GM12878 (cell line): ENCODE measurements around the gene TPO. TPM values are rescaled to one million over a fixed set of nuclear protein-coding genes. Genes with fewer than 3 reads are reported as not detected.

Experiments
- ATAC-seq: fragments of 200-7000 bp; cut with Tn5 transposase; 3 replicates; pipeline ENCODE4 v1.9.1; 2020; ENCODE audit warnings: mild to moderate bottlenecking, moderate library complexity
- BruUV-seq: library from RNA; stranded (reverse); fragments of 400-500 nt; replicated peaks from 2 replicates; lab custom pipeline; 2021; lab: Mats Ljungman, UMichigan
- CTCF ChIA-PET: fragments of 300-600 bp; sonication (Branson Sonifier 250); formaldehyde crosslinking; extraction: SDS; loops from one replicate; lab custom pipeline; 2021; ENCODE audit warnings: inconsistent platforms; lab: Yijun Ruan, JAX
- POLR2A ChIA-PET: fragments of 350-600 bp; formaldehyde crosslinking; extraction: SDS; loops from one replicate; lab custom pipeline; 2021; ENCODE audit warnings: inconsistent platforms; lab: Charles Lee
- RAD21 ChIA-PET: fragments of 300-600 bp; sonication (Branson Sonifier 250); formaldehyde crosslinking; loops from one replicate; lab custom pipeline; 2023; ENCODE audit warnings: antibody characterized with exemption; ENCODE audit not compliant: unreplicated experiment; lab: Charles Lee
- SMC1A ChIA-PET: fragments of 300-600 bp; sonication (Branson Sonifier 250); formaldehyde crosslinking; loops from one replicate; lab custom pipeline; 2023; ENCODE audit not compliant: unreplicated experiment, uncharacterized antibody; lab: Charles Lee
- DNase-seq: peaks from one replicate; pipeline ENCODE4 v3.0.0-alpha.2; 2011; ENCODE audit warnings: low read depth, low spot score
- FAIRE-seq: peaks from 3 replicates; lab custom pipeline; 2011; peaks lifted over from hg19 to GRCh38; lab: Jason Lieb, UNC
- H2AFZ ChIP-seq: 2 replicates; pipeline ENCODE4 v1.6.0; 2011; ENCODE audit warnings: low read depth, low read length, control low read depth; ENCODE audit not compliant: control insufficient read depth
- H3K27ac ChIP-seq: 2 replicates; pipeline ENCODE4 v1.5.1; 2011; ENCODE audit warnings: control low read depth; ENCODE audit not compliant: control insufficient read depth, insufficient read depth
- H3K27me3 ChIP-seq, 2 experiments: replicated peaks in 1 of 2; 2 replicates each; pipeline versions ENCODE4 v1.6.0 to v1.6.1; 2011; ENCODE audit warnings: low read length in 1 of 2; ENCODE audit not compliant: control insufficient read depth in 2 of 2, insufficient read depth in 2 of 2
- H3K36me3 ChIP-seq, 2 experiments: 2 replicates each; pipeline ENCODE4 v1.5.1; 2011; ENCODE audit warnings: low read length in 1 of 2; ENCODE audit not compliant: control insufficient read depth in 2 of 2, insufficient read depth in 2 of 2
- H3K4me1 ChIP-seq: 2 replicates; pipeline ENCODE4 v1.6.1; 2011; ENCODE audit warnings: mild to moderate bottlenecking, low read length, moderate library complexity, mixed read lengths; ENCODE audit not compliant: control insufficient read depth, insufficient read depth
- H3K4me2 ChIP-seq: 2 replicates; pipeline ENCODE4 v1.6.0; 2011; ENCODE audit warnings: control low read depth; ENCODE audit not compliant: control insufficient read depth, insufficient read depth
- H3K4me3 ChIP-seq: fragments of 200-600 bp; sonication (generic); 2 replicates; pipeline ENCODE4 v1.5.1; 2016
- H3K79me2 ChIP-seq: 2 replicates; pipeline ENCODE4 v1.6.0; 2011; ENCODE audit warnings: low read length; ENCODE audit not compliant: control insufficient read depth, insufficient read depth
- H3K9ac ChIP-seq: 2 replicates; pipeline ENCODE4 v1.8.0; 2011; ENCODE audit warnings: low read length, control low read depth, mixed read lengths; ENCODE audit not compliant: control insufficient read depth, insufficient read depth
- H3K9me3 ChIP-seq: replicated peaks from 3 replicates; pipeline ENCODE4 v1.5.1; 2011; ENCODE audit warnings: mild to moderate bottlenecking, low read length; ENCODE audit not compliant: control insufficient read depth, insufficient read depth
- H4K20me1 ChIP-seq: 2 replicates; pipeline ENCODE4 v1.6.0; 2011; ENCODE audit not compliant: control insufficient read depth, insufficient read depth
- CHD1 ChIP-seq: IDR thresholded peaks from 2 replicates; pipeline ENCODE4 v1.6.1; 2012; ENCODE audit warnings: low read depth, low read length, improper control_type of control experiment
- KAT2A ChIP-seq: conservative IDR thresholded peaks from 2 replicates; pipeline ENCODE4 v1.6.1; 2011; ENCODE audit warnings: low read depth, low read length; ENCODE audit not compliant: control insufficient read depth
- MYB ChIP-seq: fragments of 150-350 bp; IDR thresholded peaks from 2 replicates; pipeline ENCODE4 v1.6.1; 2014; ENCODE audit warnings: mild to moderate bottlenecking, low read depth, low read length, borderline replicate concordance
- NR2F1 ChIP-seq: fragments of 450-650 bp; conservative IDR thresholded peaks from 2 replicates; pipeline ENCODE4 v1.6.1; 2017; ENCODE audit warnings: mild to moderate bottlenecking
- TBL1XR1 ChIP-seq: IDR thresholded peaks from 2 replicates; pipeline ENCODE4 v1.6.1; 2012; ENCODE audit warnings: low read depth, low read length, improper control_type of control experiment
- ZBED1 ChIP-seq: IDR thresholded peaks from 2 replicates; pipeline ENCODE4 v1.6.1; 2016; ENCODE audit warnings: borderline replicate concordance
- ZNF622 ChIP-seq: fragments of 450-650 bp; IDR thresholded peaks from 2 replicates; pipeline ENCODE4 v1.6.1; 2017; ENCODE audit warnings: mild to moderate bottlenecking, inconsistent platforms
- WGBS: methylation state at CpG from one replicate; pipeline ENCODE4 v1.1.6; 2016; ENCODE audit warnings: low lambda C conversion rate; ENCODE audit not compliant: insufficient replicate concordance, insufficient coverage; ENCODE audit errors: missing lambda C conversion rate; 5-methylcytosine and 5-hydroxymethylcytosine counted together
- in situ Hi-C: fragments of 300-500 bp; cut with MboI; formaldehyde crosslinking; loops from 9 replicates; pipeline ENCODE4 v1.14.3; 2018; ENCODE audit warnings: mixed read lengths
- intact Hi-C: fragments of 100-400 bp; cut with micrococcal nuclease; formaldehyde crosslinking; loops from one replicate; pipeline ENCODE4 v1.14.2; 2022; ENCODE audit not compliant: unreplicated experiment
- polyA plus RNA-seq, 11 experiments: library from polyadenylated mRNA; depleted of rRNA in 4 of 11; unstranded in 6 of 11; stranded (reverse) in 5 of 11; fragments of >200 nt; fragmentation: Nextera tagmentation in 4 of 11; fragmentation: Illumina TruSeq in 1 of 11; extraction: Ambion mirVana in 4 of 11; extraction: Trizol in 1 of 11; gene quantifications; 1 replicate in 1 of 11; 2 replicates in 10 of 11; pipeline versions ENCODE4 v1.2.1 to v1.2.3, GENCODE V29; 2011 to 2016; ENCODE audit warnings: inconsistent platforms in 2 of 11, missing spikeins in 2 of 11, low read depth in 1 of 11
- total RNA-seq, 4 experiments: library from RNA; depleted of rRNA in 3 of 4; stranded (reverse); fragments of >200 nt in 3 of 4; fragmentation: Illumina TruSeq in 1 of 4; extraction: Trizol in 1 of 4; gene quantifications; 2 replicates each; pipeline versions ENCODE4 v1.2.1 to v1.2.3, GENCODE V29; 2013 to 2021
- TF ChIP-seq, protein P1 (sequence below): fragments of 450-650 bp; IDR thresholded peaks from 2 replicates; pipeline ENCODE4 v1.6.1; 2017; ENCODE audit warnings: mild to moderate bottlenecking
- TF ChIP-seq, protein P2 (sequence below): fragments of 150-350 bp; IDR thresholded peaks from 2 replicates; pipeline ENCODE4 v1.6.1; 2016; ENCODE audit warnings: low read depth, low read length

The TPO gene
- total and polyA plus RNA-seq, 10 of the 15 experiments (the other 5 are each of a cell fraction or from before 2014, with no cell fraction given), result 0.07 to 0.11 TPM; not detected in 8

DNA sequence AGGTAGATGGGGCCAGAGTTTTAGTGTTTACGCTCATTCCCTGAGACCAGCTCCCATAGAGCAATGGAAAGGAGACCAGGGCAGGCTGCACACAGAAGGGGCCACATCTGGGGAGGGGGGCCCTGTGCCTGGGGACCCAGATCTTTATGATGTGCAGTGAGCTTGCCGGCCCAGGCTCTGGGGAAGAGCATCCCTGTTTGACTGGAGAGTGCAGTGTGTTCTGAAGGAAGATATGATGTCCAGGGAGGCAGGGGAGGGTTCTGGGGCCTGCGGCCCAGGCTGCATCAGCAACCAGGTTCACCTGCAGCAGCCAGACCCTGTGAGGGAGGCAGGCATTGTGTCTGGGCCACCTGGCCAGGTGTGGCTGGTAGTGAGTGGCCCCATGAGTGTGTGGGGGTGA lies 13.8 kb downstream of the TPO start:
- ChIA-PET SMC1A (no interaction called here), RAD21 (no interaction called here), CTCF (no interaction called here), POLR2A (no interaction called here)
- in situ Hi-C loops, result no loop called here
- no TSS peak for BruUV-seq
- H4K20me1 ChIP-seq, result no peaks in the 10 kb centered on the region
- no peak overlapping the region for H2AFZ ChIP-seq
- DNase-seq, result no peak
- no peak overlapping the region for H3K9ac ChIP-seq
- no peaks in the 10 kb centered on the region for H3K27me3 ChIP-seq
- H3K4me2 ChIP-seq, result no peak overlapping the region
- WGBS, result 42% methylated on average over 3 of the region's 3 CpGs
- ATAC-seq, result no peak
- no peak overlapping the region for H3K27ac ChIP-seq
- H3K4me1 ChIP-seq, result no peaks in the 10 kb centered on the region
- intact Hi-C loops, result no loop called here
- H3K79me2 ChIP-seq, result no peaks in the 10 kb centered on the region
- H3K36me3 ChIP-seq, result no peaks in the 10 kb centered on the region
- TF ChIP-seq NR2F1 (no peak), KAT2A (no peak), ZNF622 (no peak), ZBED1 (no peak), MYB (no peak), TBL1XR1 (no peak), CHD1 (no peak)
- TF ChIP-seq, protein P1, sequence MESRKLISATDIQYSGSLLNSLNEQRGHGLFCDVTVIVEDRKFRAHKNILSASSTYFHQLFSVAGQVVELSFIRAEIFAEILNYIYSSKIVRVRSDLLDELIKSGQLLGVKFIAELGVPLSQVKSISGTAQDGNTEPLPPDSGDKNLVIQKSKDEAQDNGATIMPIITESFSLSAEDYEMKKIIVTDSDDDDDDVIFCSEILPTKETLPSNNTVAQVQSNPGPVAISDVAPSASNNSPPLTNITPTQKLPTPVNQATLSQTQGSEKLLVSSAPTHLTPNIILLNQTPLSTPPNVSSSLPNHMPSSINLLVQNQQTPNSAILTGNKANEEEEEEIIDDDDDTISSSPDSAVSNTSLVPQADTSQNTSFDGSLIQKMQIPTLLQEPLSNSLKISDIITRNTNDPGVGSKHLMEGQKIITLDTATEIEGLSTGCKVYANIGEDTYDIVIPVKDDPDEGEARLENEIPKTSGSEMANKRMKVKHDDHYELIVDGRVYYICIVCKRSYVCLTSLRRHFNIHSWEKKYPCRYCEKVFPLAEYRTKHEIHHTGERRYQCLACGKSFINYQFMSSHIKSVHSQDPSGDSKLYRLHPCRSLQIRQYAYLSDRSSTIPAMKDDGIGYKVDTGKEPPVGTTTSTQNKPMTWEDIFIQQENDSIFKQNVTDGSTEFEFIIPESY, result no peak
- TF ChIP-seq, protein P2, sequence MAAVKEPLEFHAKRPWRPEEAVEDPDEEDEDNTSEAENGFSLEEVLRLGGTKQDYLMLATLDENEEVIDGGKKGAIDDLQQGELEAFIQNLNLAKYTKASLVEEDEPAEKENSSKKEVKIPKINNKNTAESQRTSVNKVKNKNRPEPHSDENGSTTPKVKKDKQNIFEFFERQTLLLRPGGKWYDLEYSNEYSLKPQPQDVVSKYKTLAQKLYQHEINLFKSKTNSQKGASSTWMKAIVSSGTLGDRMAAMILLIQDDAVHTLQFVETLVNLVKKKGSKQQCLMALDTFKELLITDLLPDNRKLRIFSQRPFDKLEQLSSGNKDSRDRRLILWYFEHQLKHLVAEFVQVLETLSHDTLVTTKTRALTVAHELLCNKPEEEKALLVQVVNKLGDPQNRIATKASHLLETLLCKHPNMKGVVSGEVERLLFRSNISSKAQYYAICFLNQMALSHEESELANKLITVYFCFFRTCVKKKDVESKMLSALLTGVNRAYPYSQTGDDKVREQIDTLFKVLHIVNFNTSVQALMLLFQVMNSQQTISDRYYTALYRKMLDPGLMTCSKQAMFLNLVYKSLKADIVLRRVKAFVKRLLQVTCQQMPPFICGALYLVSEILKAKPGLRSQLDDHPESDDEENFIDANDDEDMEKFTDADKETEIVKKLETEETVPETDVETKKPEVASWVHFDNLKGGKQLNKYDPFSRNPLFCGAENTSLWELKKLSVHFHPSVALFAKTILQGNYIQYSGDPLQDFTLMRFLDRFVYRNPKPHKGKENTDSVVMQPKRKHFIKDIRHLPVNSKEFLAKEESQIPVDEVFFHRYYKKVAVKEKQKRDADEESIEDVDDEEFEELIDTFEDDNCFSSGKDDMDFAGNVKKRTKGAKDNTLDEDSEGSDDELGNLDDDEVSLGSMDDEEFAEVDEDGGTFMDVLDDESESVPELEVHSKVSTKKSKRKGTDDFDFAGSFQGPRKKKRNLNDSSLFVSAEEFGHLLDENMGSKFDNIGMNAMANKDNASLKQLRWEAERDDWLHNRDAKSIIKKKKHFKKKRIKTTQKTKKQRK, result no peak
- FAIRE-seq, result no peak
- H3K4me3 ChIP-seq, result no peak overlapping the region
- H3K9me3 ChIP-seq, result no peaks in the 10 kb centered on the region
